DMS53 (cell line): ENCODE measurements around the gene ACOXL.
"Not testable (repeated sequence)": the region's sequence is repeated elsewhere in the genome, so short reads cannot be mapped to it uniquely, and the experiment has no call there.

ENCODE experiments used
- DNase-seq: peaks from one replicate; lab custom pipeline; 2025; lab: John Stamatoyannopoulos, UW

ACOXL gene

DNA sequence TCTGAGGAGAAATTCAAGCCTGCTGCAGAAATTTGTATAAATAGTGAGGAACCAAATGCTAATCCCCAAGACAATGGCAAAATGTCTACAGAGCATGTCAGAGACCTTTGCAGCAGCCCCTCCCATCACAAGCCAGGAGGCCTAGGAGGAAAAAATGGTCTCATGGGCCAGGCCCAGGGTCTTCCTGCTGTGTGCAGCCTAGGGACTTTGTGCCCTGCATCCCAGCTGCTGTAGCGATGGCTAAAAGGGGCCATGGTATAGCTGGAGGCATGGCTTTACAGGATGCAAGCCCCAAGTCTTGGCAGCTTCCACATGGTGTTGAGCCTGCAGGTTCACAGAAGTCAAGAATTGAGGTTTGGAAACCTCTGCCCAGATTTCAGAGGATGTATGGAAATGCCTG lies 197.2 kb downstream of the ACOXL start:
- no peak for DNase-seq

DNA sequence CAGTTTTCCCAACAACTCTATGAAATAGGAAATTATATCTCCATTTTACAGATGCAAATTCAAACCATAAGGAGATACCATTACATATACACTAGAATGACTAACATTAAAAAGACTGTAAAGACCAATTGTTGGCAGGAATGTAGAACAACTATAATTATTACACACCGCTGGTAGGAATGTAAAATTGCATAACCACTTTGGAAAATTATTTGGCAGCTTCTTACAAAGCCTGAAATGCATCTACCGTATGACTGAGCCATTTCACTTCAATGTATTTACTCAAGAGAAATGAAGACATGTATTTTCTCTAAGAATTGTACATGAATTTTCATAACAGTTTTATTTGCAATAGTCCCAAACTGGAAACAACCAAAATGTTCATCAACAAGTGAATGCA lies 199.3 kb downstream of the ACOXL start:
- DNase-seq = no peak

DNA sequence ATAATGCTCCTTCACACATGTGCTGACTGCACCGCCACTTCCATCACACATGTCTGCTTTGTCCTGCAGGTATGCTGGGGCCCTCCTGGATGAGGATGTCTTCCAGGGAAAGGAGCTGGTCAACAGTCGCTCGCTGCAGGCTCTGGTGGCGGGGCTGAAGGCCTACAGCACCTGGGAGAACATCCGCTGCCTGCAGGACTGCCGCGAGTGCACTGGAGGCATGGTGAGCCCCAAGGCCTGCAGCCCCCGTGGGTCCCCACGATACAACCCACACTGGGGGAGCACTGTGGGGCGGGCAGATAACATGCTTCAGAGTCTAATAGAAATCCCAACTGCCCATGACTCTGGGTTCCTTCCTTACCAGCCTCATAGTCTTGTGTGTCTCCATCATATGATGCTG lies 201.0 kb downstream of the ACOXL start:
- no peak for DNase-seq

DNA sequence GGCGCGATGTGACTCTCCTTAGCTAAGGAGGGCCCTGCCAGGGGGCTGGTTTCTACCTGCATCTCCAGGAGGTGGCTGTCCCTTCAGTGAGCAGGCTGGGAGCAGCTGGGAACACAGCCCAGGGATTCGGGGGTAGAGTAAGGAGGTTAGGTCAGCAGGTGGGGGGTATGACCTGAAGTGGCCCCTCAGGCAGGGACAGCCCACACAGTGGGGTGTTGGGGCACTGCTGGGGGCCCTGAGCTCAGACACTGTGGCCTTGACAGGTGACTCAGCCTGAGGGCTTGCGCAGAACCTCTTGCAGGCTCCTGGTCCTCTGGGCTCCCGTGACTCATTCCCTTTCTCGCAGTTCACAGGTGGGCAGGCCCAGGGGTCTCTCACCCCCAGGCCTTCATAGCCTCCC lies 202.6 kb downstream of the ACOXL start:
- no peak for DNase-seq

DNA sequence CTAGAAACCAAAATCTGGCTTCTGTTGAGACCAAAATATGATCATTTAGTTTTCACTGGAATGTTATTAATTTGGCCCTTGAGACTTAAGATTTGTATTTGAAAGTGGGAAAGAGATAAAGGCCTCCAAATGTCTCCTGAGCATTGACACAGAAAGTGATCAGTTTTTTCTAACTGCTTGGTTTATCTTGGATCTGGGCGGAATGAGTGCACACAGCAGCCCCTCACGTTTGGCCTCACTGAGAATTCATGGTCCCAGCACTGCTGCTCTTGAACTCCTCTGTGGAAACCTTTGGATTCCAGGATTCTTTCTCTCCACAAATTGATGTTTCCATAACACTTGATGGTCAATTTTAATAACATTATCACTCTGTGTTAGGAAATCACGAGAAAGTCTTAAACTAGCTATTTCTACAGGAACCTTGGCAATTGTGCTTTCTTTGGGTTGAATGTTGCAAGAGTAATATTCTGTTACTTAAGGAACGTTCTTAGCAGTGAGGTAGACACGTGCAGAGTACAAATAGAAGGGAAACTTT lies 208.1 kb downstream of the ACOXL start:
- no peak for DNase-seq

DNA sequence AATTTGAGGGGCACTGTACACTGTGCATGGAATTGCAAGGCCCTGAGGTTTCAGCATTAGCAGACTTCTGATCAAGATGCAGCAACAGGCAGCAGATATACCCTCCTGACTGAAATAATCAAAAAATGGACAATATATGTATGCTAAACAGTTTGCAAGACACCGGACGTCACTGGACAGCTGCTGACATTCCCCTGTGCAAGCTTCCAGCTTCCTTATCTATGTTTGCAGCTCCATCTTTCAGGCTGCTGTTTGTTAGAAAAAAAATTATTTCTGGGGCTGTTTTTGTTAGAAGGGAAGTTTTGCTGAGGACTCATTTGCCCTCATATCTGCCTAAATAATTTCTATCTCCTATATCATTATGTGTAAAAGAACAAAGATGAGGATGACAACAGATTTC lies 208.9 kb downstream of the ACOXL start:
- no peak for DNase-seq

DNA sequence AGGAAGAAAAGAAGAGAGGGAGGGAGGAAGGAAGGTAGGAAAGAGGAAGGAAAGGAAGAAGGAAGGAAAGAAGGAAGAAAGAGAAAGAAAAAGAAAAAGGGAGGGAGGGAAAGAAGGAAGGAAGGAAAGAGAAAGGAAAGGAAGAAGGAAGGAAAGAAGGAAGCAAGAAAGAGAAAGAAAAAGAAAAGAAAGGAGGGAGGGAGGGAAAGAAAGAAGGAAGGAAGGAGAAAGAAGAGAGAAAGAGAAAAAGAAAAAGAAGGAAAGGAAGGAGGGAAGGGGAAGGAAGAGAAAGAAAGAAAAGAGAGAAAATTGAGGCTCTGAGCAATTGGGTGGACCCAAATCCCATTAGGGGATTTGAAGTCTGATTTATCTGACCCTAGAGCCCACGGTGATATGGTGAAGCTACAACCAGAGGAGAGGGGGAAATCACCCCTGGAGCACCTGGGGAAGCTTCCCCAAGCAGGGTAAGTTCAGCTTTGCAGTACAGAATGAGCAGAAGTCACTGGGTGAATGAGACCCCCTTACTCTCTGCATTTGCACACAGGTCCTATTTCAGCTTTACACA lies 210.8 kb downstream of the ACOXL start:
- no peak for DNase-seq

DNA sequence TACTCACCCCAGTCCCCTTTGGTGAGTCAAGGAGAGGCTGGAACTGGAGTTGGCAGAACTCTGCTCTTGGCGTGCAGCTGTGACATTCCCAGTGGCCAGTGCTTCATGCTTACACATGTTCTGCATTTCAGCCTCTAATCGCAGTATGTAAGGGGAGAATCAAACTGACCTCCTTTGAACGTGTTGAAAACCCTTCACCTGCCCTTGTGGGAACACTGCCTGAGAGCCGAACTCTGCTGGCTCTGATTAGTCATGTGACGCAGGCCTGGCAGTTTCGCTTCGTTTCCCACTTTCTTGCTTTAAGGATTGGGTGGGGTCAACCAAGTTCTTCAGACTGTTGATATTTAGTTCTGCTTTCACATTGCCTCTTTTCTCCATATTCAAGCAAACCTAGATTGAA lies 214.5 kb downstream of the ACOXL start:
- no peak for DNase-seq

DNA sequence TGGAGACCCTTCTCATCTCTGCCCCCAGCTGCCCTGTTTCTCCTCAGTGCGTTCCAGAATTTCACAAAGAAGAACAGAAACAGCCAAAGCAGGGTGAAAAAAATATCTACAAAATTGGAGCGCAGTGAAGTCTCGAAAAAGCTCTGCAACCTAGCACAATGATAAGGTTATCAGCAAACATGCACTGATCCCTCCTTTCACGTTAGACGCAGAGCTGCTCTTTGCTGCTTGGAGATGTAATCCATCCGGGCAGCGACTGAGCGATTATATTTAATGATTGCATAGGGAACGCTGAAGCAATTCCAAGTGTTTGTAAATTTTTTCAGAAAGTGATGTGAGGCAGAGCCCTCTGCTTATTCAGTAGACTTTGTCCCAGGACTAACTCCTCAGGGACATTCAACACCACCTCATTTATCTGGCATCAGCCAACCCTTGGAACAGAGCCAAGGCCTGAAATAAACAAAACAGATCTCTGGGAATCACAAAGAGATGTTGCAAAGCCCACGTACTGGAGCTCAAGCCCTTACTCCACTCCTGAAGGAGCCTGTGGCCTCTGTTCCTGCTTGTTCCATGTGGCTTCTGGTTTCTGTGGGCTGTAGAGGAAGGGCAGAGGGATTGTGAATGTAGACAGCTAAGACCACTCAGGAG lies 215.8 kb downstream of the ACOXL start:
- DNase-seq = peak; percentile 16

DNA sequence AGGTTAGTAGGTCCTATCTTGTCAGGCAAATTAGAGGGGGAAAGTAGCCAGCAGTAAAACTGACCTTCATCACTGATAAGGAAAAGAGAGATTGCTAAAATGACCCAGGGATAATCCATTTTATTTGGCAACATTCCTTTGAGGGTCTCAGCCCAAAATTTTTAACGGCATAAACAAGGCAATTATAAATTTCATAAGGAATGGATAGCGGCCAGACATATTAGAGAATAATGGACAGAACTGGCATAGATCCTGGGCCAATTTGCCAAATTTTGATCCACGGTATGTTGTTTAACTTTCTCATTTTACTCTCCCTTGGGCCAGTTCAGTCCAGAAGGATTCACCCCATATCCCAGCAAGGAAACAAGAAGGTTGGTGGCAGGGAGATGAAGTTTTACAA lies 217.9 kb downstream of the ACOXL start:
- DNase-seq = no peak

DNA sequence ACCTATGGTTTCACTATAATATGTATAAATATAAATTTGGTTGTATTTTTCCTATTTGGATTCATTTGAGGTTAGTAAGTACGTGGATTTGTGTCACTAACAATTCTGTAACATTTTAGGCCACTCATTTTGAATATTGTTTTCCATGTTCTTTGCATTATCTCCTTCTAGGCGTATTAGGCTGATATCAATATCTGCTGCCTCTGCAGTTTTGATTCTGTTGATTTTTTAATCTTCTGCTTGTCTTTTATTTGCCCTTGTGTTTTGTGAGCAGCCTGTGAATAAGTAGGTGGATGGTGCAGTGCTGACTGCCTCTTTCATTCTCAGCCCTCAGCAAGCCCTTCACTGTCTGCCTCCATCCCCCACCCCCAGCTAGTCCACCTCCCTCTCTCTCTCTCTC lies 222.7 kb downstream of the ACOXL start:
- DNase-seq = no peak

DNA sequence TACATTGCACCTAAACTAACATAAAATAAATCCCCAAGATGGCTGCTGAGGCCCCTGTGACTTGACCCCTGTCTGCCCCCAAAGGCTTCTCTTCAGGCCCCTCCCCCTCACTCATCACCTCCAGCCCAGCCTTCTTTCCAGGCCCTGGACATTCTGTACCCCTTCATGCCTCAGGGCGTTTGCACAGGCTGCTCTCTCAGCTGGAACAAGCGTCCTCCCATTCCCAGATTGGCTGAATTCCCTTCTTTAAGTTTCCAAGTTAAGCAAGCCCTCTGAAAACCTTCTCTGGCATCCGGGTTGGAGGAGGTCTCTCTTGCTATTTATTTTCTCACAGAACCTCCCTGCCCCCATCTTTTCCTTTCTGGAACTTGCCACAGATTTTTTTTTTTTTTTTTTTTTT lies 223.2 kb downstream of the ACOXL start:
- no peak for DNase-seq

DNA sequence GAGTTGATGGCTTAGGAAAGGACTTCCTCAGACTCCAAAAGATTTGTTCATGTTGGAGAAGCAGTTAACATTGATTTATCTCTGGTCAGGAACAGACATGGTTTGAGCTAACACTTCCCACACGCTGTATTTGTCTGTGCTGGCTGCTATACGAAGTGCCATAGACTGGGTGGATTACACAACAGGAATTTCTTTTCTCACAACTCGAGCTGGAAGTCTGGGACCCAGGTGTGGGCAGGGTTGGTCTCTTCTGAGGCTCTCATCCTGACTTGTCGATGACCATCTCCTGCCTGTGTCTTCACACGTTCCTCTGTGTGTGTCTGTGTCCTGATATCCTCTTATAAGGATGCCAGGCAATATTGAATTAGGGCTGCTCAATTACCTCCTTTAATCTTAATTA lies 224.9 kb downstream of the ACOXL start:
- DNase-seq = no peak

DNA sequence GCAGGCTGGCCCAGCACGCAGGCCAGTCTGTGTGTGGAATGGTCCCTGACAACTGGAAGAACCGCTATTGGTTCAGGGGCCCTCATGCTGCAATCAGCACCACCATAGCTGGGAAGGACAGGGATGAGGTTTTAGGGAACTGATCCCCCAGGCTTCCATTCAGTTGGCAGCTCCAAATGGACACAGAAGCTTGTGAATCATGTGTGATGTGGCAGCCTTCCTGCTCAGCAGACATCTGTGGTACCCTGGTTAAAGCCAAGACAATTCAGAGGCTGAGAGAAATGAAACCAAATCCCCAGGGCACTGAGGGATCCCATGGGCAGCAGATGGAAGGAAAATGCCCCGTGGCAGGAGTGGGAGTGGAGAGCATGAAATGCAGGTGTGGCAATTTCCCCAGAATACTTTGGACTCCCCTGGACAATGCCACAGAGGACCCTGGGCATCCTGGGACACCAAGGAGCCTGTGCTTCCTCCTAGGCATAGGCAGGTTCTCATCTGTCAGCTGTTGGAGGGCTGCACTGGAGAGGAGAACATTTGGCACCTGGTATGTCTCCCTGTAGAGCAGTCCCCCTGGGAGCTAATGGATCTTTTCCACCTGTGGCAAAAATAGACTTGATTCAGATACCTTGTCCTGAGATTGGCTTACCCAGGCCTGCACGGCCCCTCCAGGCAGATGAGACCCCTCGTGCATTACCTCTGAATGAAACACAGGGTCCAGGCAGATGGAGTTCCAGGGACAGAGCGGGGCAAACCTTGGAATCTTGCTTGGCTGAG lies 226.2 kb downstream of the ACOXL start:
- DNase-seq = no peak

DNA sequence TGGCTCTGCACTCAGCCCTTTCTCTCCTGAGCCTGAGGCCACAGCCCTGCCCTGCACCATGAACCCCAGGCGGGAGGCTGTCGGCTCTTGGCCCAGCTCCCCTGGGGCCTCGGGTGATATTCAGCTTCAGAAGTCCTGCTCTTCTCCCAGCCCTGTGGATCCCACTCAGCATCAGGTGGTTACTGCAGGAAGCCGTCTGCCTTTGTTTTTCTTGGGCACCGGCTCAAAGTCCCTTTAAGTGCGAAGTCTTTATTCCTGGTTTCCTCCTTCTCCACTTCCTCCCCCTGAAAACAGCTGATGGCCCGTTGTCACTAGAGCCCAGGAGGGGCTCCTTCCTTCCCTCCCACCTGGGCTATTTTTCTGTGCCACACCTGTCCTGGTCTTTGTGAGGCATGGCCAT lies 226.8 kb downstream of the ACOXL start:
- DNase-seq = no peak

DNA sequence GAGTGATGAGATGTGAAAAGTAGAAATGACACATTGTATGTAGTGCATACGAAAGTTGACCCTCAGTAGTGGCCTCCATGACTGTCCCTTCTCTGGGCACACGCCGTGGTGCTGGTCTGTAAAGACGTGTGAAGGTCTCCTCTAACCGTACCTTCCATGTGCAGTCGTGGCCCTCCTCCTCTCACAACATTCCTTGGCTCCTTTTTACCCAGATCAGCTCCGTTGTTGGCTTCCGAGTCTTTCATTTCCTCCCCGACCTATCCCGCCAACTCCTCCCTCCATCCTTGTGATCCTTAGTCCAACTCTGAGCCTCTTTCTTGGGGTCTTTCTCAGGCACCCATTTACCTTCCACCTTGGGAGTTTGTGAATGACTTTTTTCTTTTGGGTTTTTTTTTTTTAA lies 227.9 kb downstream of the ACOXL start:
- no peak for DNase-seq

DNA sequence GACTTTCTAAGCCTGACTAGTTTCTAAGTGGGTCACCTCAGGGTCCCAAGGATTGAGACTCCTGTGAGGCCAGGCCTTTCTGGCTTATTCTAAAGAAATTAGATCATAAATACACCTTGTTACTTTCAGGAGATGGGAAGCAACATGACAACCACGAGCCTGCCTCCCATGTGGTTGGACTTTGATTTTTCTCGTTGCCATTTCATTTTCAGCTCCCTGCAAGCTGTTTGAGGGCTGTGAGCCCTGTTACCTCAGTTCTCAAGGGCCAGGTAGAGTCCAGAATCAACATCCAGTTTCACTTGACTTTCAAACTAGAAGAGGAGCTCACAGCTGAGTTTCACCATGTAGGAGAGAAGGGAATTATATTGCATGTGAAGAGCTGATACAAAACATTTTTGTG lies 228.6 kb downstream of the ACOXL start:
- peak; percentile 15 for DNase-seq

DNA sequence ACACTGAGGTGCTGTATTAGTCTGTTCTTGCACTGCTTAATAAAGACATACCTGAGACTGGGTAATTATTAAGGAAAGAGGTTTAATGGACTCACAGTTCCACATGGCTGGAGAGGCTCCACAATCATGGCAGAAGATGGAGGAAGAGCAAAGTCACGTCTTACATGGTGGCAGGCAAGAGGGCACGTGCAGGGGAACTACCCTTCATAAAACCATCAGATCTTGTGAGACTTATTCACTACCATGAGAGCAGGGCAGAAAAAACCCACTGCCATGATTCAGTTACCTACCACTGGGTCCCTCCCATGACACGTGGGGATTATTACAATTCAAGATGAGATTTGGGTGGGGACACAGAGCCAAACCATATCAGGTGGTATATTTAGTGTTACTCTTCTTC lies 229.3 kb downstream of the ACOXL start:
- DNase-seq = not testable (repeated sequence)

DNA sequence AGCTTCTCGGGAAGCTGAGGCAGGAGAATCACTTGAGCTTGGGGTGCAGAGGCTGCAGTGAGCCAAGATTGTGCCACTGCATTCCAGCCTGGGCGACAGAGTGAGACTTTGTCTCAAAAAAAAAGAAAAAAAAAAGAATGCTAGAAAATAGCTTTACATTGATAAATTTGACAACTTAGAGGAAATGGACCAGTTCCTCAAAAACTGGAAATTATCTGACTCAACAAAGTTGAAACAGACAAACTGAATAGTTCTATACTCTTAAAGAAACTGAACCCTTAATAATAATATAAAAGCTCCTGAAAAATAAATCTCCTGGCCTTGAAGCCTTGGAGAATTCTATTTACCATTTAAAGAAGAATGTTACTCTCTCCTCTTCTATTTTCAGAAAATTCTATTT lies 237.3 kb downstream of the ACOXL start:
- DNase-seq = no peak

DNA sequence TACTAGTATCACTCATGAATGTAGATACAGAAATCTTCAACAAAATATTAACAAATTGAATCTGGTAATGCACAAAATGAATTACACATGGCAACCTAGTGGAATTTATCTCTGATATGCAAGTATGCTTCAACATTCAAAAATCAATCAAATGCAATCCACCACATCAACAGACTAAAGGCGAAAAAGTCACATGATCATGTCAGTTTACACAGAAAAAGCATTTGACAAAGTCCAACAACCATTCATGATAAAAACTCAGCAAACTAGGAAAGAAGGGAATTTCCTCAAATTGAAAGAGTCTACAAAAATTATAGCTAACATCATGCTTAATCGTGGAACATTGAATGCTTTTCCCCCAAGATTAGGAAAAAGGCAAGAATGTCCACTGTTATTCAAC lies 237.8 kb downstream of the ACOXL start:
- no peak for DNase-seq

DNA sequence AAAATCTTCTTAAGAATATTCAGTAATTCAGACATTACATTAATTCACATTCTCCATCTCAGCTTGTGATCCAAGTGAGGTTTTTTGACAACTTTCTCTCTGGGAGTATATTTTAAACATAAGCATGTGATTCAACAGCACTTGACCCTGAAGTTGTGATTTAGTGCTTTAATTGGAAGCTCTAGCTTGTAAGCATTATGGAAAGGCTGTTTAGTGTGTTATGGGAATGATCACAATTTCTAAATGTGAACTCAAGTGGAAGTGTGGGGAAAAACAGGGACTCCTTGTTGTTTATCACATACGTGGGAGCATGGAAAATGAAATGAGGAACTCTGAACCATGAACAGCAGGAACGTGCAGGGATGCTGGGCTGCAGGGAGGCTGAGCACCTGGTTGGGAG lies 239.4 kb downstream of the ACOXL start:
- no peak for DNase-seq

DNA sequence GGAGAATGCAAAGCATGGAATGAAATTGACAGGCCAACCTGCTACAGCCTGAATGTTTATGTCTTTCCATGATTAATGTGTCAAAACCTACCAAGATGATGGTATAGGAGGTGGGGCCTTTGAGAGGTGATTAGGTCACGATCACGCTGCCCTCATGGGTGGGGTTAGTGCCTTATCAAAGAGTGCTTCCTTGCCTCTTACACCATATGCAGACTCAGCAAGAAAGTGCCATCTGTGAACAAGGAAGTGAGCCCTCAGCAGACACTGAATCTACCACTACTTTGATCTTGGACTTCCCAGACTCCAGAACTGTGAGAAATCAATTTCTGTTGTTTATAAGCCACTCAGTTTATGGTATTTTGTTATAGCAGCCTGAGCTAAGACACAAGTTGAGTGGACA lies 240.9 kb downstream of the ACOXL start:
- DNase-seq = no peak

DNA sequence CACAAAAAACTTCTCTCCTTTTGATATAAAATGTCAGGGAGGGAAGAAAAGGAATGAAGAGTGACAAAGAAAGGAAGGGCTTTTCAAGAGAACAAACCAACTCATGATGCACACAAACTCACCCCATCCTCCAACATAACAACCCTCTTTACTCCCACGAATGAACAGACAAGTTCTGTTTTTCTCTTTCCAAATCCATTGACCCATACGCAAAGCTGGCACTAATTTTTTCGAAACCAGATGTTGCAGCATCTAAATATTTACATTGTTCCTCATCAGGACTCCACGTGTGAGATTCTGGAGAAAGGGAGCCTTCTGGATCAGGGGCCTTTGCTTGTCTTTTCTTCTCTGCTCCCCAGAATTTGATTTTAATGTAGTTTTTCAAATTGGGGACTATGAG lies 245.0 kb downstream of the ACOXL start:
- DNase-seq = no peak
